GM12873 (cell line): ENCODE data around the gene HGFAC.

Source experiments
- CTCF ChIP-seq: IDR thresholded peaks from 2 replicates; pipeline ENCODE4 v1.5.1; 2012; ENCODE audit warnings: low read depth, mild to moderate bottlenecking, moderate library complexity, low read length, control low read depth; ENCODE audit not compliant: insufficient read depth; ENCODE audit errors: missing control alignments

HGFAC gene

GRCh38 chr4:3498407-3498806 lies 56.6 kb downstream of the HGFAC start:
- no peak for TF ChIP-seq CTCF
